ENCODE measurements around the gene NRG2. TPM values are rescaled to one million over a fixed set of nuclear protein-coding genes. Genes with fewer than 3 reads are reported as not detected.

Gene NRG2
- total RNA-seq, 1 donor from 2014 or later: 0.81 TPM

DNA sequence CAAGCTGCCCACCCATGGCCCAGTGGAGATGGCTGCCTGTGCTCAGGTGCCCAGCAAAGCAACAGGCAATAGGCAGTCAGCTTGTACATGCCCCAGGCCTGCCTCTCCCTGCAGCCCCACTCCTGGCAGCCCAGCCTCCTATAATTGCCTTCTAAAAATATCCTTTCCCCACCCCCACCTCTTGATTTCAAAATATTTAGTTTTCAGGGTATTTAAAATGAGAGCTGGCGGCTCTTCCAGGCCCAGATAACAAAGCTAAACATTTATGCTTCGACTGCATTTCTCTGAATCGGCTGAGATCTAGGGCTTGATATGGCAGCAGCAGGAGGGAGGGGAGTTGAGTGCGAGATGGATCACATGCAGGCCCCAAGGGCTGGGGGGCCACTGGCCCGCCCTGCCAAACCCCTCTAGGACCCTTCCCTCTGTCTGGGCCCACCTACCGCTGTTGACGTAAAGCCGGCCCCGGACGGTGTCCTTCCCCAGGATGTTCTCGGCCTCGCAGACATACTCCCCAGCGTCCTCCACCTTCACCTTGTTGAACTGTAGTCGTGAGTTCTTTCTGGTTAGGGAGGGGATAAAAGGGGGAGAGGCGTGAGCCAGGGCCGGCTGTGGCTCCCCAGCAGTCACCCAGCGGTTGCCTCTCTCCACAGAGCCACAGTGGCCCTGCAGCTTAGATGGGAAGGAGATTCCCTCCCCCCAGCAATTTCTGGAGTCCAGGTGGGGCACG, 162.5 kb downstream of the NRG2 start:
- Mint-ChIP-seq H3K36me3 (ENCODE audit: unreplicated experiment) (peaks cover 7% of the 10 kb centered on the region), H3K27ac (ENCODE audit: unreplicated experiment) (no peak overlapping the region), H3K4me3 (ENCODE audit: unreplicated experiment) (no peak overlapping the region), H3K27me3 (ENCODE audit: unreplicated experiment) (peaks cover 15% of the 10 kb centered on the region), H3K4me1 (ENCODE audit: low read depth, unreplicated experiment) (peaks cover 4% of the 10 kb centered on the region), H3K9me3 (ENCODE audit: unreplicated experiment) (peaks cover 8% of the 10 kb centered on the region)
- TF ChIP-seq, protein P1, sequence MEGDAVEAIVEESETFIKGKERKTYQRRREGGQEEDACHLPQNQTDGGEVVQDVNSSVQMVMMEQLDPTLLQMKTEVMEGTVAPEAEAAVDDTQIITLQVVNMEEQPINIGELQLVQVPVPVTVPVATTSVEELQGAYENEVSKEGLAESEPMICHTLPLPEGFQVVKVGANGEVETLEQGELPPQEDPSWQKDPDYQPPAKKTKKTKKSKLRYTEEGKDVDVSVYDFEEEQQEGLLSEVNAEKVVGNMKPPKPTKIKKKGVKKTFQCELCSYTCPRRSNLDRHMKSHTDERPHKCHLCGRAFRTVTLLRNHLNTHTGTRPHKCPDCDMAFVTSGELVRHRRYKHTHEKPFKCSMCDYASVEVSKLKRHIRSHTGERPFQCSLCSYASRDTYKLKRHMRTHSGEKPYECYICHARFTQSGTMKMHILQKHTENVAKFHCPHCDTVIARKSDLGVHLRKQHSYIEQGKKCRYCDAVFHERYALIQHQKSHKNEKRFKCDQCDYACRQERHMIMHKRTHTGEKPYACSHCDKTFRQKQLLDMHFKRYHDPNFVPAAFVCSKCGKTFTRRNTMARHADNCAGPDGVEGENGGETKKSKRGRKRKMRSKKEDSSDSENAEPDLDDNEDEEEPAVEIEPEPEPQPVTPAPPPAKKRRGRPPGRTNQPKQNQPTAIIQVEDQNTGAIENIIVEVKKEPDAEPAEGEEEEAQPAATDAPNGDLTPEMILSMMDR (IDR thresholded peaks at IDR 0.05; ENCODE audit: partially characterized antibody, unreplicated experiment): no peak
- no peak for DNase-seq

DNA sequence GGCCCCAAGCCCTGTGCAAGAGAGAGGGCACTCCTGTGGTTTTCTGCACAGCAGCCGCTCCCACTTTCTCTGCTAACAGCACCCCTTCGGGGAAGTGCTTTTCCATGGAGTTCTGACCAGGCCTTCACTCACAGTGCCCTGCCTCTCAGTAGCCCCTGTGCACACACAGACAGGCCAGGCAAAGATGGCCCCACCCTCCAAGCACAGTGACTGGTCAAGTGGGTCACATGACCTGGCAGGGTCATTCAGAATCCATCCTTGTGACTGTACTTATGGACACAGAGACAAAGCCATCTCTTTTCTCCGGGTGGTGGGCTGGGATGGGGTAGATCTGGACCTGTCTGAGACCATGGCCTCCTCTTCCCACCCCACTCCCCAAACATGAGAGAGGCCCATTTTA, 165.0 kb downstream of the NRG2 start:
- Mint-ChIP-seq H3K36me3 (ENCODE audit: unreplicated experiment) (peaks cover 9% of the 10 kb centered on the region), H3K27me3 (ENCODE audit: unreplicated experiment) (peaks cover 8% of the 10 kb centered on the region), H3K27ac (ENCODE audit: unreplicated experiment) (no peak overlapping the region), H3K9me3 (ENCODE audit: unreplicated experiment) (peaks cover 9% of the 10 kb centered on the region), H3K4me3 (ENCODE audit: unreplicated experiment) (no peak overlapping the region), H3K4me1 (ENCODE audit: low read depth, unreplicated experiment) (peaks cover 2% of the 10 kb centered on the region)
- TF ChIP-seq, protein P1 (IDR thresholded peaks at IDR 0.05; ENCODE audit: partially characterized antibody, unreplicated experiment): no peak
- DNase-seq: no peak

DNA sequence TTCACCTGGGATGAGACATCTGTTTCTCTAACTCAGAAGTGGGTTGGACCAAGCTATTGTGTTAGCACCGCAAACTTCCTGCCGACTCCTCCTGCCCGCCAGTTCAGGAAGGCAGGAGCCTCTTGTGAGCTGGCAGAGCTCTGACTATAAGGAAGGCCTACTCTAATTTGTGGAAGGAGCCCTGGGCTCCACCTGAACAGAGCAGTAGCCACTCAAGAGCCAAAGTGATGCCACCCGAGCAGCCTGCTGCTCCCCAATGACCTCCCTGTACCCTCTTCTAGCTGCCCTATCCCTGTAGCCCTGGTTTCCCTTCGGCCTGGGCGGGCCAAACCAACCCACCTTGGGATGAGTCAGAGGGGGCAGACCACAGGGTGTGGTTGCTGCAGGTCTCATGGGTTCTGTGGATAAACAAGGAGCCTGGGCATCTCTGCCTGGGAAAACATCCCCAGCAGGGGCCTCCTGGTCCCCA, 165.9 kb downstream of the NRG2 start:
- peaks cover 2% of the 10 kb centered on the region for H3K4me1 Mint-ChIP-seq (ENCODE audit: low read depth, unreplicated experiment)
- H3K4me3 Mint-ChIP-seq (ENCODE audit: unreplicated experiment): no peak overlapping the region
- no peak for DNase-seq
- H3K9me3 Mint-ChIP-seq (ENCODE audit: unreplicated experiment): peaks cover 9% of the 10 kb centered on the region
- H3K27ac Mint-ChIP-seq (ENCODE audit: unreplicated experiment): no peak overlapping the region
- TF ChIP-seq, protein P1 (IDR thresholded peaks at IDR 0.05; ENCODE audit: partially characterized antibody, unreplicated experiment): no peak
- peaks cover 8% of the 10 kb centered on the region for H3K27me3 Mint-ChIP-seq (ENCODE audit: unreplicated experiment)
- peaks cover 9% of the 10 kb centered on the region for H3K36me3 Mint-ChIP-seq (ENCODE audit: unreplicated experiment)

DNA sequence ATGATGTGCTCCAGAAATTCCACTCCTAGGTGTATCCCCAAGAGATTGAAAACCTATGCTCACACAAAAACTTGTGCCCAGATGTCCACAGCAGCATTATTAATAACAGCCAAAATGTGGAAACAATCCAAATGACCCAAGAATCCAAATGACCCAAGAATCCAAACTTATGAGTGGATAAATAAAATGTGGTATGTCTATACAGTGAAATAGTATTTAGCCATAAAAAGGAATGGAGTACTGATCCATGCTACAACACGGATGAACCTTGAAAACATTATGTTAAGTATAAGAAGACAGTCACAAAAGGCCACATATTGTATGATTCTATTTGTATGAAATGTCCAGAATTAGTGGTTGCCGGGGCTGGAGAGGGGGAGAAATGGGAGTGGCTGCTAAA, 167.1 kb downstream of the NRG2 start:
- Mint-ChIP-seq H3K9me3 (ENCODE audit: unreplicated experiment) (peaks cover 9% of the 10 kb centered on the region), H3K4me3 (ENCODE audit: unreplicated experiment) (no peak overlapping the region), H3K4me1 (ENCODE audit: low read depth, unreplicated experiment) (peaks cover 2% of the 10 kb centered on the region), H3K36me3 (ENCODE audit: unreplicated experiment) (peaks cover 9% of the 10 kb centered on the region), H3K27me3 (ENCODE audit: unreplicated experiment) (peaks cover 10% of the 10 kb centered on the region), H3K27ac (ENCODE audit: unreplicated experiment) (no peak overlapping the region)
- TF ChIP-seq, protein P1 (IDR thresholded peaks at IDR 0.05; ENCODE audit: partially characterized antibody, unreplicated experiment): no peak
- DNase-seq: no peak
